ENCODE measurements around the gene FBXO21. TPM values are rescaled to one million over a fixed set of nuclear protein-coding genes. Genes with fewer than 3 reads are reported as not detected.
A peak's percentile ranks its signal among the peaks of the same experiment; 100 is the strongest.

FBXO21 gene
- polyA plus RNA-seq, 3 donors: 7.7 to 19.1 (median 17.2) TPM

DNA sequence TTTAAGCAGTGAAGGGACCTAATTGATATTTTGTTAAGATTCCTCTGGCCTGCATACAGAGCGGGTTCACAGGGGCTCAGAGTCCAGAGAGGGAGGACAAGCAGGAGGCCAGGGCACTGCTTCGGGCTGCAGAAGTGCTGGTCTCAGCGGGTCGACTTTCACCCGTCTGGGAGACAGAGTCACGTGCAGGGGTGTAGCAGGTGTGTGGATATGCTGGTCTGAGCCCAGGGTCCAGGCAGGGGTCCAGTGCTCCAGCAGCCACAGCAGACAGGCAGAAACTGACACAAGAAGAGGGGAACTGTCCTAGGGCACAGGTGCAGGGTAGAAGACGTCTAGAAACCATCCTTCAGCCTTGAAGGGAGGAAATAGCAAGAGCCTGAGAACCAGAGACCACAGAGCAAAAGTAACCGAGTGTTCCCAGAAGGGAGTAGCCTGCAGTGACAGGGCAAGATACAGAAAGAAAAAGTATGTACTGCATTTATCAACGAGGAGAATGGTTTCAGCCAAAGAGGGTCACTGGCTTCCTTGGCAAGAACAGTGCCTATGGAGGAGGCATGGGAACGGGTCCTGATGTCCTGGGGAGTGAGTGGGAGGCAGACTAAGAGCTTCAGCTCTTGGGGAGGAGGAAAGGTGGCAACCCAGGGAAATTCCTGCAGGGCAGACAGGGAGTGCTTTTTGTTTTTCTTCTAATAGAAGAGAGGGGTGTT is 28.7 kb downstream of the FBXO21 start:
- Histone ChIP-seq H3K4me3 (replicated peaks in 1 of 3; ENCODE audit: low read depth in 2 of 3, low read length in 3 of 3) (no peak overlapping the region), H3K79me2 (ENCODE audit: insufficient read depth, low read length) (no peaks in the 10 kb centered on the region), H3K9ac (ENCODE audit: insufficient read depth, low read length, poor library complexity, severe bottlenecking) (no peak overlapping the region), H3K9me3 (replicated peaks in 1 of 2; ENCODE audit: control insufficient read depth in 1 of 2, insufficient read depth in 1 of 2, low read length in 2 of 2) (no peaks in the 10 kb centered on the region), H2AFZ (ENCODE audit: insufficient read depth, low read depth, low read length, poor library complexity, severe bottlenecking) (no peak overlapping the region), H4K20me1 (ENCODE audit: insufficient read depth, low read length) (no peaks in the 10 kb centered on the region), H3K4me2 (replicated peaks; ENCODE audit: extremely low read depth, low read length, poor library complexity, severe bottlenecking) (no peak overlapping the region), H3K36me3 (replicated peaks in 1 of 2; ENCODE audit: control insufficient read depth in 1 of 2, insufficient read depth in 2 of 2, low read length in 2 of 2) (peaks cover 64 to 98% of the 10 kb centered on the region in 2 donors), H3K27me3 (ENCODE audit: control insufficient read depth in 2 of 2, insufficient read depth in 2 of 2, low read length in 2 of 2) (no peaks in the 10 kb centered on the region), H3K27ac (ENCODE audit: low read depth in 1 of 2, low read length in 2 of 2) (no peak overlapping the region), H3K4me1 (ENCODE audit: control insufficient read depth in 1 of 2, insufficient read depth in 2 of 2, low read length in 2 of 2) (no peaks in the 10 kb centered on the region)
- H3K4me3 Mint-ChIP-seq: no peak overlapping the region
- TF ChIP-seq, protein P1, sequence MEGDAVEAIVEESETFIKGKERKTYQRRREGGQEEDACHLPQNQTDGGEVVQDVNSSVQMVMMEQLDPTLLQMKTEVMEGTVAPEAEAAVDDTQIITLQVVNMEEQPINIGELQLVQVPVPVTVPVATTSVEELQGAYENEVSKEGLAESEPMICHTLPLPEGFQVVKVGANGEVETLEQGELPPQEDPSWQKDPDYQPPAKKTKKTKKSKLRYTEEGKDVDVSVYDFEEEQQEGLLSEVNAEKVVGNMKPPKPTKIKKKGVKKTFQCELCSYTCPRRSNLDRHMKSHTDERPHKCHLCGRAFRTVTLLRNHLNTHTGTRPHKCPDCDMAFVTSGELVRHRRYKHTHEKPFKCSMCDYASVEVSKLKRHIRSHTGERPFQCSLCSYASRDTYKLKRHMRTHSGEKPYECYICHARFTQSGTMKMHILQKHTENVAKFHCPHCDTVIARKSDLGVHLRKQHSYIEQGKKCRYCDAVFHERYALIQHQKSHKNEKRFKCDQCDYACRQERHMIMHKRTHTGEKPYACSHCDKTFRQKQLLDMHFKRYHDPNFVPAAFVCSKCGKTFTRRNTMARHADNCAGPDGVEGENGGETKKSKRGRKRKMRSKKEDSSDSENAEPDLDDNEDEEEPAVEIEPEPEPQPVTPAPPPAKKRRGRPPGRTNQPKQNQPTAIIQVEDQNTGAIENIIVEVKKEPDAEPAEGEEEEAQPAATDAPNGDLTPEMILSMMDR (IDR thresholded peaks at IDR 0.05): no peak
- WGBS (ENCODE audit: insufficient coverage): 88% methylated on average over 10 of the region's 10 CpGs
- DNase-seq: no peak
- peaks cover 91 to 98% of the 10 kb centered on the region in 2 donors for H3K36me3 Mint-ChIP-seq
- peak overlapping the region in 3 of 7 donors; percentile 7 to 52 (median 34) for H3K27ac Mint-ChIP-seq
- peaks cover 0 to 2% (median 0%) of the 10 kb centered on the region in 3 donors for H3K27me3 Mint-ChIP-seq (ENCODE audit: low read depth in 3 of 3)
- intact Hi-C loops (cut with micrococcal nuclease): no loop called here
- H3K9me3 Mint-ChIP-seq: no peaks in the 10 kb centered on the region
- no peaks in the 10 kb centered on the region for H3K4me1 Mint-ChIP-seq

- Histone ChIP-seq H3K79me2 (ENCODE audit: insufficient read depth, low read length) (no peaks in the 10 kb centered on the region), H3K4me1 (ENCODE audit: control insufficient read depth in 1 of 2, insufficient read depth in 2 of 2, low read length in 2 of 2) (no peaks in the 10 kb centered on the region), H3K27ac (ENCODE audit: low read depth in 1 of 2, low read length in 2 of 2) (no peak overlapping the region), H3K9ac (ENCODE audit: insufficient read depth, low read length, poor library complexity, severe bottlenecking) (no peak overlapping the region), H3K4me2 (replicated peaks; ENCODE audit: extremely low read depth, low read length, poor library complexity, severe bottlenecking) (no peak overlapping the region), H4K20me1 (ENCODE audit: insufficient read depth, low read length) (no peaks in the 10 kb centered on the region), H2AFZ (ENCODE audit: insufficient read depth, low read depth, low read length, poor library complexity, severe bottlenecking) (no peak overlapping the region), H3K4me3 (replicated peaks in 1 of 3; ENCODE audit: low read depth in 2 of 3, low read length in 3 of 3) (no peak overlapping the region), H3K27me3 (ENCODE audit: control insufficient read depth in 2 of 2, insufficient read depth in 2 of 2, low read length in 2 of 2) (no peaks in the 10 kb centered on the region), H3K36me3 (replicated peaks in 1 of 2; ENCODE audit: control insufficient read depth in 1 of 2, insufficient read depth in 2 of 2, low read length in 2 of 2) (peaks cover 67 to 98% of the 10 kb centered on the region in 2 donors), H3K9me3 (replicated peaks in 1 of 2; ENCODE audit: control insufficient read depth in 1 of 2, insufficient read depth in 1 of 2, low read length in 2 of 2) (no peaks in the 10 kb centered on the region)
- TF ChIP-seq, protein P1 (IDR thresholded peaks at IDR 0.05): no peak
- intact Hi-C loops (cut with micrococcal nuclease): no loop called here
- H3K4me1 Mint-ChIP-seq: no peaks in the 10 kb centered on the region
- H3K4me3 Mint-ChIP-seq: no peak overlapping the region
- H3K27ac Mint-ChIP-seq: peak overlapping the region in 1 of 7 donors; percentile 7
- peaks cover 0 to 2% (median 0%) of the 10 kb centered on the region in 3 donors for H3K27me3 Mint-ChIP-seq (ENCODE audit: low read depth in 3 of 3)
- H3K36me3 Mint-ChIP-seq: peaks cover 88 to 96% of the 10 kb centered on the region in 2 donors
- no peaks in the 10 kb centered on the region for H3K9me3 Mint-ChIP-seq
- no peak for DNase-seq
- 70% methylated on average over 2 of the region's 9 CpGs for WGBS (ENCODE audit: insufficient coverage)
These were observed 30.6 kb downstream of the FBXO21 start for GRCh38 chr12:117159674-117160073.
